Hematopoietic multipotent progenitor cell treated with erythropoietin and hydrocortisone succinate and interleukin-3 and kit ligand, for 15 days (in vitro differentiated cells): ENCODE measurements around the gene BRAT1.
"Not testable (repeated sequence)": the region's sequence is repeated elsewhere in the genome, so short reads cannot be mapped to it uniquely, and the experiment has no call there.

ENCODE experiments used
- DNase-seq: peaks from one replicate; pipeline ENCODE4 v3.0.0-alpha.2; 2015; ENCODE audit warnings: low spot score

The BRAT1 gene

DNA sequence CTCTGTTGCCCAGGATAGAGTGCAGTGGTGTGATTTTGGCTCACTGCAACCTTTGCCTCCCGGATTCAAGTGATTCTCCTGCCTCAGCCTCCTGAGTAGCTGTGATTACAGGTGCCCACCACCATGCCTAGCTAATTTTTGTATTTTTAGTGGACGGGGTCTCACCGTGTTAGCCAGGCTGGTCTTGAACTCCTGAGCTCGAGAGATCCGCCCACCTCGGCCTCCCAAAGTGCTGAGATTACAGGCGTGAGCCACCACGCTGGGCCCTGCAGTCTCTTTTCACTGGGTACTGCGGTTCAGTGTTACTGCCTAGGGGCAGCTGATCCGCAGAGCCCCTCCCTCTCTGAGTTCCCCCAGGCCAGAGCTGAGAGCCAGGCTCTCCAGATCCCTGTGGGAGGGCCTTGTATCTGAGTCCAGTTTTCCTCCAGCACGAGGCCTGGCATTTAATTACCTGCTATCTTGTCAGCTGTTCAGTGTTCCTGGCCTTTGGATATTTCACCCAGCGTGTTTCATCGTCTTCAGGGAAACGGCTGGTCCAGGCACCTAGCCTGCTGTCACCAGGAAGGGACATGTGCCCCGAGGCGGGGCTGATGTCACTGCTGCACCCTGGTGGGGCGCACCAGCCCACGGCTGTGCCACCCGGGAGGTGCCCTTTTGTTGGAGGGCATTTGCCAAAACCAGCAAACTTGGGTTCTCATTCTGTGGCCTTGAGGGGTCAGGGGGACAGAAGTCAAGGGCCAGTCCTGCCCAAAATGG, 19.3 kb downstream of the BRAT1 start:
- DNase-seq = not testable (repeated sequence)

DNA sequence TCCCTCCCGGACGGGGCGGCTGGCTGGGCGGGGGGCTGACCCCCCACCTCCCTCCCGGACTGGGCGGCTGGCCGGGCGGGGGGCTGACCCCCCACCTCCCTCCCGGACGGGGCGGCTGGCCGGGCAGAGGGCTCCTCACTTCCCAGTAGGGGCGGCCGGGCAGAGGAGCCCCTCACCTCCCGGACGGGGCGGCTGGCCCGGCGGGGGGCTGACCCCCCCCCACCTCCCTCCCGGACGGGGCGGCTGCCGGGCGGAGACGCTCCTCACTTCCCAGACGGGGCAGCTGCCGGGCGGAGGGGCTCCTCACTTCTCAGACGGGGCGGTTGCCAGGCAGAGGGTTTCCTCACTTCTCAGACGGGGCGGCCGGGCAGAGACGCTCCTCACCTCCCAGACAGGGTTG, 21.1 kb downstream of the BRAT1 start:
- not testable (repeated sequence) for DNase-seq

DNA sequence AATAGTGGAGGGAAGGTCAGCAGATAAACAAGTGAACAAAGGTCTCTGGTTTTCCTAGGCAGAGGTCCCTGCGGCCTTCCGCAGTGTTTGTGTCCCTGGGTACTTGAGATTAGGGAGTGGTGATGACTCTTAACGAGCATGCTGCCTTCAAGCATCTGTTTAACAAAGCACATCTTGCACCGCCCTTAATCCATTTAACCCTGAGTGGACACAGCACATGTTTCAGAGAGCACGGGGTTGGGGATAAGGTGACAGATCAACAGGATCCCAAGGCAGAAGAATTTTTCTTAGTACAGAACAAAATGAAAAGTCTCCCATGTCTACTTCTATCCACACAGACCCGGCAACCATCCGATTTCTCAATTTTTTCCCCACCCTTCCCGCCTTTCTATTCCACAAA, 21.8 kb downstream of the BRAT1 start:
- not testable (repeated sequence) for DNase-seq

DNA sequence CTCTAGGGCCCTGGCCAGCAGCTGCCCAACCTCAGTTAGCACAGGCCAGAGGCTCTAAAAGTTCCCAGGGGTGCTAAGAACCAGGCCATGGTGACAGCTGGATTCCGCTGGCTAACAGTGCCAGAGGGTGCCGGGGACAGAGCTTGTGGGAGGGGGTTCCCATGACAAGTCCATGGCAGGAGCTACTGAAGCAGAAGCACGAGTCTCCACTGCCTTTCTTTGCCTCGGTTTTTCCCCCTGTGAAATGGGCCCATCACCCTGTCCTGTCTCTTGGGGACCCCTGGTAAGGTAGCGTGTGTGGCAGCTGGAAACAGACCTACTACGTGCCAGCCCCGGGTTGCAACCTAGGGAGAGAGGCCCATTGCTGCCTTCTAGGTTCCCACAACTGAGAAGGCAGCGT, 22.5 kb downstream of the BRAT1 start:
- DNase-seq = not testable (repeated sequence)

DNA sequence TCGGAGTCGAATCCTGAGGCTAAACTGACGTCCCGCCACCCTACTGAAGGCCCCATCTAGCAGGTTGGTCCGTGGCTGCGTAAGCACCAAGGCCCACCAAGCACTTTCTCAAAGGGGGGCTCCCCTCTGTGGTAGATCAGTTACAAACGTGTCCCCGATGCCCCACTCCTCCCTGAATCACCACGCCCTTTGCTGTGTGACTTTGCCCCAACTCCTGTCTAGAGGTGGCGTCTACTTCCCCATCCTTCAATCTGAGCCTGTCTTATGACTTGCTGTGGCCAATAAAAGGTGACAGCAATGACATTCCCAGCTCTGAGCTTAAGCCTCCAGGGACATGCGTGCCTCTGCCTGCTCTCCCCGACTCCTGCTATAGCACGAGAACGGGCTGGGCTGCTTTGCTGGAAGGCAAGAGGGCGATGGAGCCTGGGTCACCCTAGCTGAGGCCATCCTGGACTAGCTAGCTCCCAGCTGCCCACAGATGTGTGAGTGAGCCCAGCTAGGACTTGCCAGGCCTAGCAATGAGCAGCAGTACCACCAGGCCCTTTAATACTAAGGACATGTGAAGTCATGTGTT, 23.0 kb downstream of the BRAT1 start:
- not testable (repeated sequence) for DNase-seq

DNA sequence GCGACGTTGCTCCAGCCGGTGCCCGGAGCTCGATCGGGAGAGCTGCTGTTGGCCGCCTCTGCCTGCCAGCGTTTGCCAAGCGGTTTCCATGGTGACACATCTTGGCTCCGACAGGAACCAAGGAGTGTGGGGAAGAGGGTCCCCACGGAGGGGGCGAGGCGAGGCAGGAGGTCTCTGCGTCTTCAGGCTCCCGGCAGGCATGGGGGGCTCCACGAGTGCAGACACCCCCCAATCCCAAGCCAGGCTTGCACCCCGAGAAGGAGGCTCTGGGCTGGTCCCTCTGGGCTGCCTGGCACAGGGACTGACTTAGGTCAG, 23.6 kb downstream of the BRAT1 start:
- DNase-seq = not testable (repeated sequence)

DNA sequence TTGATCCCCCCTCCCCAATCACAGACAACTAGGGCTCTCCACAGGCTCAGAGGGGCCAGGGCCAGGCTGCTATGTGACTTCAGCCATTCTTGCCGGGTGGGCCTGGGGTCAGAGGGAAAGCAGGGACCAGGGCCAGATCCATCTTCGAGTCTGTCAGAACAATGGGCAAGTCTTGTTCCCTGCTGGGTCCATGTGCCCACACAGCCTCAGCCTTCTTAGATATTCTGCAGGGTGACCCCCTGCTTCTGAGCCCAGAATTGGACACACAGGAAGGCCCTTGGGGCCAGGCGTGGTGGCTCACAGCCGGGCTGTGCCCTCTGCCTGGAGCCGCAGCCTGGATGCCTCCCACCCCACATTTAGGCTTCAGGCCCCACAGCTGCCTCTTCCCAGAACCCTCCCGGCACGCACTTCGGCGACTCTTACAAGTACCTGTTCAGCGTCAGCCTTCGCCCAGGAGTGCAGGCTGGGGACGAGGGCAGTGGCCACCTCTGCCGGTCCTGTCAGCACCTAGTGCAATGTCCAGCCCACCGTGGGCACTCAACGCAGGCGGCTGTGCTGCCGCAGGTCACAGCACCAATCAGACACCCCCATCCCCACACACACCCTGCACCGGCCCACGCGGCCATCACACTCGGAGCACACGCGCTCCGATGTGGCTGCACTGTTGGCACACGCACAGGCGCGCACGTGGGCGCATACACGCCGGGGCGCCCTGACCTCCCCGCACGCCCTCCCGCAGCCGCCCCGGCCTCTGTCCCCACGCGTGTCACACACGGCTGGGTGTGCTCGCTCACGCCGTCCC, 24.1 kb downstream of the BRAT1 start:
- not testable (repeated sequence) for DNase-seq

DNA sequence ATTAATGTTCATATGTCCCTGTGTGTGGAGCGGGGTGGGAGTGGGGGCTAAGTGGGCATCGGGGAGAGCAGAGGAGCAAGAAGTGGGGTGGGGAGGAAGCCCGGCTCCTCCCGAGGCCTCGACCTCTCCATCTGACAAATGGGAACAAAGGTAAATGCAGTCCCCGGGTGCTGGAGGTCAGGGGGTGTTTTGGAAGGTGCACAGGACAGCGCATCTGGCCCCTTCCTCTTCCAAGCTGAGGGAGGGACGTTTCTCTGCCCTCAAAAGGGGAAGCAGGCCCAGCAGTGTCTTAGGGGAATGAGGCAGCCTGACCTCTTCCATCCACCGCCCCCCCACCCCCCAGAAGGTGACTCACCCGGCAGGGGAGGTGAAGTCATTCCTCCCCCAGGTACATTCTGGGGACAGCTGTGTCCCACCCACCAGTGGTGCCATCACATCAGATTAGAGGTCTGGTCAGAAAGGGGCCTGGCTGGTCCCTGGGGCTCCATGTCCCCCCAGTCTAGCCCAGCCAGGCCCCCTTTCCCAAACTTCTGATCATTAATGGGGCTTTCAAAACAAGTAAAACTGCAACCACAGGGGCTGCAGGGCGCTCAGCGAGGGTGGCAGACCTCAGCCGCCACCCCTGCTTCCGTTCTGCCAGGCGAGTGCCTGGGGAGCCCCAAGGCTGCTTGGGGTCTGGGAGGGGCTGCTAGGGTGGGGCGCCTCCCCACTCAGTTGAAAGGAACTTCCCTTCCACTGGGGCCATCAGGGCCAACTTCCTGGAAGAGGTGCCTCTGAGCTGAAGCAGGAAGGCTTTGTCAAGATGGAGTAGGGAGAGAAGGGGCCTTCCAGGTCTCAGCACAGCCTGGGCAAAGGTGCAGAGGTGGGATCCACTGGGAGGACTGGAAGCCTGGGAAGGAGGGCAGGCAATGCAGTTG, 25.0 kb downstream of the BRAT1 start:
- DNase-seq = no peak

DNA sequence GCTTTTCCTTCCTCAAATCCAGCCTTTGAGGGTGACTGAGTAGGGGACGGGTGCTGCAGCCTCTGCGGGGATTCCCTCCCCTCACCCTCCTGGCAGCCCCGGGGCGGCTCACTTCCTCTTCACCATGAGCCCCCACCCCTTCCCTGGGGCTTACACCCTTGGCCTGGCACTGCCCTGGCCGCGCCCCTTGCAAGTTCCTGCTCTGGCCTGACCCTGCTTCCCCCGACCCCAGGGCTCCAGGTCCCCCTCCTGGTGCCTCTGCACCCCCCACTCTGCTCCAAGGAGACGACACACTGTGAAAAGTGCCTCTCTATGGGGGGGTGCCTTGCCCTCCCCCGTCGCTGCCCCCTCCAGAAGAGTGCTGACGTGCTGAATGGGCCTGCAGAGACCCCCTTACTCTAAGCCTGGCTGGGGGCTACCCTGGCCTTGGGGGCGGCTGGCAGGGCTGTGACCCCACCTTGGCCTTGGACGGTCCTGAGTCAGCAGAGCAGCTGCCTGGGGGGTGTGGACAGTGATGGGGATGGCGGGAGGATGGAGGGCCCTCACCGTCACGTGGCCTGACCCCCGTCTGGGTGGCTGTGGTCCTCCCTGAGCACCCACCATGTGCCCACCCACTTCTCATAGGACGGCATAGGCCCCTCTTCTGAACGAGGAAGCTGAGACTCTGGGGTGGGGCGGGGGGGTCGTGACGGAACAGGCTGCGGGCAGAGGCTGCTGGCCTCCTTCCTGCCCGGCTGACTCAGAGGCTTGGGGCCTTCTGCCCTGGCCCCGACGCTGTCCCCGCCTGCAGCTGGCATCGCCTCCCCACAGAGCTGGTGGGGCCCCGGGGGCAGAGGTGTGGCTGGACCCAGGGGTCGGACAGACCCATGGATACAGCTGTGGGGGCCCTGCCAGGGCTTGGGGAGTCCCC, 25.9 kb downstream of the BRAT1 start:
- DNase-seq = no peak

DNA sequence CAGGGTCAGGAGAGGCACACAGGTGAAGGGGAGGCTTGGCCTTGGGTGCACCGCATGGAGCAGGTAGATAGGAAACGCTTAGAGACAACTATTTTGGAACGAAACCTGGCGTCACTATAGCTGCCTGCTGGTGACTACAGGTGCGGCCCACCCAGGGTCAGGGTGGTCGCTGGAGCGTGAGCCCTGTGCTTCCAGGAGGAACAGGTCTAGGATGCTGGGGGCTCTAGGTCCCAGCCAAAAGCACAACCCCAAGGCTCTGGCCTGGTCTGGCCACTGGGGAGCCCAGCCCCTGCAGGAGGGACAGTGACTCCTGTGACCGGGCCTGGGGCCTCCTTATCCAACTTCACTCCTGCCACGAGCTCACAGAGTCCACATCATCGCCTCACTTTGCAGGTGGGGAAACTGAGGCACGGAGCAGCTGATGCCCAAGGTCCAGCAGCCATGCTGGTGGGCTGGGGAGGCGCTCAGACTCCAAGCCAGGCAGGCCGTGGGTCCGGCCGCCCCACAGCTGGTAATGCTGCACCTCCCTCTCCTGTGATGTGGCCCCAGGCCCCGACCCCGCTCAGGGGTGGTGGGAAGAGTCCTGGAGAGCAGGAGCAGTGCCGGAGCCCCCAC, 26.7 kb downstream of the BRAT1 start:
- no peak for DNase-seq

DNA sequence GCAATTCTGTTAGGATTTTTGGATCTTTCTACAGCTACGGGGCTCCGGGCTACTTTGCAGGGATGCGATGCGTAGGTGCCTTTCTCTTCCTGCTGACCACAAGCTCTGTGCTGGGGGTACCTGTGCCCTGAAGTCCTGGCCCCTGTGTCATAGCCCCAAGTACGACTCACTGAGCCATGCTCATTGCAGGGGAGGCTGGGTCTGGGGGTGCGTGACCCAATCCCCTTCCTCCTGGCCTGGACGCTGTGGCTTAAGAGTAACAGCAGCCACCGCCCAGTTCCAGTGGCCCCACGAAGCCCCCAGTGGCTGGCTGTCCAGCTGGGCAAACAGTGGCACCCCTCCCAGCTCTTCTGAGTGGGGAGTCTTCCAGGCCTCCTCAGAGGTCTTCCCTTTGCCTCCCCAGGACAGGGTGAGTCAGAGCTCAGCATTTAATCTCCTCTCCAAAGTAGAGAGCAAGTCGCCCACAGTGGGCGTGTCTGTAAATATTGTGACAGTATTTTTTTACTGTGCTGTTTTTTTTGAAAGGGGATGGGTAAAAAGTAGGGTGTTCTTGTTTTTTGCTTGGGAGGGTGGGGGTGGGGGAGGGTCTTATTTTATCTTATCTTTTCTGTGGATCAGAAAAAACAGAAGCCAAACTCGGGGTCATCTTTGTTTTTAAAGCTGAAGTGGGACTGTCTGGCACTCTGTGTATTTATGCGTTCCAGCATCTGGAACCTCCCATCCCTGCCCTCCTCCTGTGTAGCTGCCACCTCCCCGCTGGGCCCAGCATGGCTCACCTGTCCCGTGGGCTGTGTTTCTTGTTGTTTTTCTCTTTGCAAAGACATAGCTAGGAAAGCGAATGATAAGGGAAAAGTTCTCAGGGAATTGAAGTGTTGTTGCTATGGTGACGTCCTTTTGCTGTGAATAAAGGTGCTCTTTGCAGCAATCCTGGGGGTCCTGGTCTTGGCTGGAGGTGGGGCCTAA, 27.5 kb downstream of the BRAT1 start:
- DNase-seq = no peak

DNA sequence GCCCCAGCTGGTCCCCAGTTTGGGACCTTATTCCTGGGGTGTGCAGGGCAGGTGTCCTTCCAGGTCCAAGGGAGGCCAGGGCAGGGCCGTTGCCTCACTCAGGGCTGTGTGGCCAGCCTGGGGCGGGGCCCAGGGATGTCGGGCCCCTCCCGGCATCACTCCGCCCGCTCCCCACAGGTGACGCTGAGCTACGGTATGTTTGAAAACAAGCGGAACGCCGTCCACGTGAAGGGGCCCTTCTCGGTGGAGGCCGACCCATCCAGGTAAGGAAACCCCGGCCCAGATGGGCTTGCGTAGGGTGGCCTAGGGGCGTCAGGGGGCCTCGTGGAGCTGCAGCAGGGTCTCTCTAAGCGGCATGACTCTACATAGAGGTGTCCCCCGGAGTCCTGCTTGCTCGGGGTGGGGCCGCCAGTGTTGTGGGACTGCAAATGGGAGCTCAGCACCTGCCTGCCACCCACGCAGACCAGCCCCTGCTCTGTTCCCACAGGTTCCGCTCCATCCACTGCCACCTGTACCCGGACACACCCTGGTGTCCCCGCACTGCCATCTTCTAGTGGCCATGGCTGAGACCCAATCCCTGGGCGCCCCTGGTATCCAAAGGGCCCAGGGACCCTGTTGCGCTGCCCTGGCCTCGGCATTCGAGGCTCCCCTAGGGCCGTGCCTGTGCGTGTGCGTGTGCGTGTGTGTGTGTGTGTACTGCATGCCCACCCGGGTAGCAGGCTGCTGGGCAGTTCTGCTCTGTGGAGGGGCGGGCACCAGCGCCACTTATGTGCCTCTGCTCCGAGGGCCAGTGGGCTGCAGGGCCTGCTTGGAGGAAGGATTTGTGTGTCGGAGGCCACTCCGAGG, 28.4 kb downstream of the BRAT1 start:
- no peak for DNase-seq

DNA sequence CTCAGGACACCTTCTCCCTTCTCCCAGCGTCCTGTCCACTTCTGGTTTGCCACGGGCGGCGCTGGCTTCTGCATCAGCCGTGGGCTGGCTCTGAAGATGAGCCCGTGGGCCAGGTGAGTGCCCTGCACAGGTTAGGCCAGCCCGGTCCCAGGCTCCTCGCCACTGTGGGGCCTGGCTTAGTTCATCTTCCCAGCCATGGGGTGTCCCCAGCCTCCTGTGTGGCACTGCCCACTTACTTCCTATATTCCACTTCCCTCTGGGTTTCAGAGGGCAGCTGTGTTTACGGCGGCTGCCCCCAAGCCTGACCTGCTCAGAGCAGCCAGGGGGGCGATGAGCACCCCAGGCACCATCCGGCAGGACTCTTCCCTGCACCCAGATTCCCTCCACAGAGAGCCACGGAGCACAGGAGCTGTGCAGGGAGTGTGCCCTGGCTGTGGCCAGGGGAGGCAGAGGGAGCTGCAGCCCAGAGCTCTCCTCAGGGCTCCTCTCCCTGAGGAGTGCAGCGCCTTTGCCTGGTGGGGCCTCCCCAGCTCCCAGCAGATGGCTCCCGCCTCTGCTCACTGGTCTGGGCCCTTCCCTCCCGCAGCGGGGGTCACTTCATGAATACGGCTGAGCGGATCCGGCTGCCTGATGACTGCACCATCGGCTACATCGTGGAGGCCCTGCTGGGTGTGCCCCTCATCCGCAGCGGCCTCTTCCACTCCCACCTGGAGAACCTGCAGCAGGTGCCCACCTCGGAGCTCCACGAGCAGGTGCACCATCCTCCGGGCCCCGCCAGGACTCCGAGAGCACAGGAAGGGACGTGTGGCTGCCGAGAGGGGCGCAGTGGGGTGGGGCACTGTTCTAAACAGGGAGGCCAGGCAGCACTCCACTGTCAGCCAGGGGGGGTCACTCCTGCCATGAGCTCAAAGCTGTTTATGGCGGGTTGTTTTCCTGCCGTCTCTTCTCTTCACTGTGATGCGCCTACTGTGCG, 29.4 kb downstream of the BRAT1 start:
- DNase-seq = no peak

DNA sequence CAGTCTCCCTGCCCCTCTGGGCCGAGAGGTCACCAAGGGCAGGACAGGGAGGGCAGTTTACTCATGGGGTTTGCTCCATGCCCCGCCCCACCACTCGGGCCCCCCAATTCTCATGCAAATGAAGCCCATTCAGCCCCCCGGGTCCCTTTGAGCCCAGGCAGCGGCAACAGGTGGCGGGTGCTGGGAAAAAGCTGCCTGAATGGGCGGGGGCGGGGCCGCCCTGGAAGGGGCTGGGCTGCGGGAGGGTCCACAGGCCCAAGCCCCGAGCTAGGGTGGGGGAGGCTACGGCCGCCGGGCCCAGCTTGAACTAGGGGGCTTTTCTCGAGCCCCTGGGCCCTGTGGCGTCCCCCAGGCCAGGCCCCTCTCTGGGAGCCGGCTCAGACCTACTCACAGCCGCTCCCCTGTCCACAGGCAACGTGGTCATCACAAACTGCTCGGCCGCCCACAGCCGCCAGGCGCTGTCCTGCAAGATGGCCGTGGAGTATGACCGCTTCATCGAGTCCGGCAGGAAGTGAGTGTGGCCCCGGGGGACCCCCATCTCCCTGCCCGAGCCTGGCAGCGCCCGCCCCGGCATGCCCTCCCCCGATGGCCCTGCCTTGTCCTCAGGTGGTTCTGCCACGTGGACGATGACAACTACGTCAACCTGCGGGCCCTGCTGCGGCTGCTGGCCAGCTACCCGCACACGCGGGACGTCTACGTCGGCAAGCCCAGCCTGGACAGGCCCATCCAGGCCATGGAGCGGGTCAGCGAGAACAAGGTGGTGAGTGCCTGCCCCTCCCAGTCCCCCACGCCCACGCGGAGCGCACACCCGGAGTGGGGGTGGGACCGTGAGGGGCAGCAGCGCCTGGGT, 30.3 kb downstream of the BRAT1 start:
- no peak for DNase-seq

DNA sequence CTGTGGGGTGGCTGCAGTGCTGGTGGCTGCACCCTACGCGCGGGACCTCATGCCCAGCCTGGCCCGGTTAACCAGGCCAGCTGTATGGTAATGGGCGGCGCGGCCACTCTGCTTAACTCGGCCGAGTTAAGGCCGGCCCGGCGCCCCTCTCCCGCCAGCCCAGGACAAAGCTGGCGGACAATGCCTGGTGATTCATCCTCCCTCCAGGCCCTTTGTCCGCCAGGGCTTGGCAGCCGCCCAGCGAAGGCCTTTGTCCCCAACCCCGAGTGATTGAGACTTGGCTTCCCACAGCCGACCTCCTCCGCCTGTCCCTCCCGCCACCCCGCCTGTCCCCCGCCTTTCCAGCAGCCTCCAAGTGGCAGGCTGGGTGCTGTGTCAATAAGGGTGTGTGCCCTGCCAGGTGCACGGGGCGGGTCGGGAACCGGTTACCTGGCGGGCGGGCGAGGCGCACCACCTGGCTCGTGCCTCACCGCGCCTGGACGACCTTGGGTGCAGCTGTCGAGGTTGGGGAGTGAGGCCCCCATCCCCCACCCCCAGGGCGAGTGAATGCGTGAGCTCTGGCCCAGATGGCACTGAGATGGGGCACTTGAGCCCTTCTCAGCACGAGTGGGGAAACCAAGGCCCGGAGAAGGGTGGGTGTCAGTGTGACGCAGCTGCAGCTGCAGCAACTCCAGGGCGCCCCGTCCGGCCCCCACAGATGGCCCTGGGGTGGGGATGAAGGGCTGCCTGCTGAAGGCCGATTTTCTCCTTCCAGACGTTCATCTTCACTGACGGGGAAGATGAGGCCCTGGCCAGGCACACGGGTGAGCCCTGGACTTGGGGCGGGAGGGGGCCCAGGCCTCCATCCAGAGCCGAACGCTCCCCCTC, 31.1 kb downstream of the BRAT1 start:
- DNase-seq = no peak
